MM.1S (cell line): Measurements from ENCODE around the gene USP10.

Experiments used
- DNase-seq: peaks from one replicate; pipeline ENCODE4 v3.0.0-alpha.2; 2015
- H2AFZ ChIP-seq: fragments of 300-600 bp; sonication (generic); 2 replicates; pipeline ENCODE4 v1.6.0; 2016; ENCODE audit warnings: antibody characterized with exemption, low read length
- H3F3A ChIP-seq: fragments of 300-600 bp; sonication (generic); 2 replicates; pipeline ENCODE4 v1.6.1; 2016; ENCODE audit warnings: mild to moderate bottlenecking, antibody characterized with exemption, low read length, moderate library complexity, mixed read lengths; ENCODE audit not compliant: insufficient read depth
- H3K27ac ChIP-seq: fragments of 300-600 bp; sonication (generic); 2 replicates; pipeline ENCODE4 v1.5.1; 2016; ENCODE audit warnings: mild to moderate bottlenecking, low read length
- H3K27me3 ChIP-seq: fragments of 300-600 bp; sonication (generic); replicated peaks from 2 replicates; pipeline ENCODE4 v1.6.0; 2016; ENCODE audit warnings: low read length; ENCODE audit not compliant: insufficient read depth
- H3K36me3 ChIP-seq: fragments of 300-600 bp; sonication (generic); replicated peaks from 2 replicates; pipeline ENCODE4 v1.6.1; 2016; ENCODE audit warnings: mild to moderate bottlenecking, low read length, mixed read lengths; ENCODE audit not compliant: insufficient read depth
- H3K4me1 ChIP-seq: fragments of 300-600 bp; sonication (generic); 2 replicates; pipeline ENCODE4 v1.6.1; 2016; ENCODE audit warnings: low read length, mixed read lengths
- H3K4me2 ChIP-seq: fragments of 300-600 bp; sonication (generic); 2 replicates; pipeline ENCODE4 v1.6.0; 2016; ENCODE audit warnings: low read depth, low read length
- H3K4me3 ChIP-seq: fragments of 300-600 bp; sonication (generic); 2 replicates; pipeline ENCODE4 v1.5.1; 2016; ENCODE audit warnings: low read length, mixed read lengths
- H3K79me2 ChIP-seq: fragments of 300-600 bp; sonication (generic); 2 replicates; pipeline ENCODE4 v1.6.1; 2016; ENCODE audit warnings: mixed run types, low read length, mixed read lengths
- H3K9ac ChIP-seq: fragments of 300-600 bp; sonication (generic); 2 replicates; pipeline ENCODE4 v1.6.1; 2016; ENCODE audit warnings: low read length, mixed read lengths
- H3K9me2 ChIP-seq: fragments of 300-600 bp; sonication (generic); replicated peaks from 2 replicates; pipeline ENCODE4 v1.6.1; 2016; ENCODE audit warnings: mild to moderate bottlenecking, low read length, mixed read lengths; ENCODE audit not compliant: insufficient read depth
- H3K9me3 ChIP-seq: fragments of 300-600 bp; sonication (generic); replicated peaks from 2 replicates; pipeline ENCODE4 v1.6.1; 2016; ENCODE audit warnings: mild to moderate bottlenecking, low read length, mixed read lengths; ENCODE audit not compliant: insufficient read depth
- H4K20me1 ChIP-seq: fragments of 300-600 bp; sonication (generic); 2 replicates; pipeline ENCODE4 v1.6.1; 2016; ENCODE audit warnings: mild to moderate bottlenecking, low read length, moderate library complexity, mixed read lengths; ENCODE audit not compliant: insufficient read depth
- EZH2 ChIP-seq: fragments of 300-600 bp; sonication (generic); optimal IDR thresholded peaks from 2 replicates; pipeline ENCODE3; 2017; ENCODE audit warnings: low read depth, mild to moderate bottlenecking, antibody characterized with exemption, low read length, mixed read lengths
- EZH2phosphoT487 ChIP-seq: fragments of 300-600 bp; sonication (generic); IDR thresholded peaks from 2 replicates; pipeline ENCODE4 v1.6.1; 2018; ENCODE audit warnings: antibody characterized with exemption, low read length
- TF ChIP-seq, protein P1 (sequence below): fragments of 300-600 bp; sonication (generic); IDR thresholded peaks from 2 replicates; pipeline ENCODE4 v1.5.1; 2016; ENCODE audit warnings: antibody characterized with exemption, low read length, mixed read lengths

USP10 gene

DNA sequence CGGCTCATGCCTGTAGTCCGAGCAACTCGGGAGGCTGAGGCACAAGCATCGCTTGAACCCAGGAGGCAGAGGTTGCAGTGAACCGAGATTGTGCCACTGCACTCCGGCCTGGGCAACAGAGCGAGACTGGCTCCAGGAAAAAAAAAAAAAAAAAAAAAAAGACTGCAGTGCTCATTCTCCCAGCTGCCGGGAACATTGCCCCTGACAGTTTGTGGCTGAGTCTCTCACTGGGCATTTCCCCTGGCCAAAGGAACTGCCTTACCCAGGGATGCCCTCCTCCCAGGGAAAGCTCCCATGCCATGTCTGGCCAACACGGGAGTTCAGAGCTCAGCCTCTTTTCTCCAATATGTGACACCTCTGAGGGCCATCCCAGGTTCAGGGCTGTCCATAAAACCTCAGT is 21.3 kb upstream of the USP10 start:
- H3K4me3 ChIP-seq: no peak overlapping the region
- no peaks in the 10 kb centered on the region for H3F3A ChIP-seq
- no peak overlapping the region for H3K4me2 ChIP-seq
- DNase-seq: no peak
- H2AFZ ChIP-seq: no peak overlapping the region
- no peak overlapping the region for H3K27ac ChIP-seq
- no peaks in the 10 kb centered on the region for H3K27me3 ChIP-seq
- no peaks in the 10 kb centered on the region for H3K9me3 ChIP-seq
- TF ChIP-seq, protein P1, sequence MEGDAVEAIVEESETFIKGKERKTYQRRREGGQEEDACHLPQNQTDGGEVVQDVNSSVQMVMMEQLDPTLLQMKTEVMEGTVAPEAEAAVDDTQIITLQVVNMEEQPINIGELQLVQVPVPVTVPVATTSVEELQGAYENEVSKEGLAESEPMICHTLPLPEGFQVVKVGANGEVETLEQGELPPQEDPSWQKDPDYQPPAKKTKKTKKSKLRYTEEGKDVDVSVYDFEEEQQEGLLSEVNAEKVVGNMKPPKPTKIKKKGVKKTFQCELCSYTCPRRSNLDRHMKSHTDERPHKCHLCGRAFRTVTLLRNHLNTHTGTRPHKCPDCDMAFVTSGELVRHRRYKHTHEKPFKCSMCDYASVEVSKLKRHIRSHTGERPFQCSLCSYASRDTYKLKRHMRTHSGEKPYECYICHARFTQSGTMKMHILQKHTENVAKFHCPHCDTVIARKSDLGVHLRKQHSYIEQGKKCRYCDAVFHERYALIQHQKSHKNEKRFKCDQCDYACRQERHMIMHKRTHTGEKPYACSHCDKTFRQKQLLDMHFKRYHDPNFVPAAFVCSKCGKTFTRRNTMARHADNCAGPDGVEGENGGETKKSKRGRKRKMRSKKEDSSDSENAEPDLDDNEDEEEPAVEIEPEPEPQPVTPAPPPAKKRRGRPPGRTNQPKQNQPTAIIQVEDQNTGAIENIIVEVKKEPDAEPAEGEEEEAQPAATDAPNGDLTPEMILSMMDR: no peak
- no peak for TF ChIP-seq EZH2phosphoT487
- no peak for TF ChIP-seq EZH2
- H4K20me1 ChIP-seq: no peaks in the 10 kb centered on the region
- H3K9ac ChIP-seq: no peak overlapping the region
- no peaks in the 10 kb centered on the region for H3K4me1 ChIP-seq
- no peaks in the 10 kb centered on the region for H3K36me3 ChIP-seq
- H3K9me2 ChIP-seq: no peaks in the 10 kb centered on the region
- no peaks in the 10 kb centered on the region for H3K79me2 ChIP-seq

DNA sequence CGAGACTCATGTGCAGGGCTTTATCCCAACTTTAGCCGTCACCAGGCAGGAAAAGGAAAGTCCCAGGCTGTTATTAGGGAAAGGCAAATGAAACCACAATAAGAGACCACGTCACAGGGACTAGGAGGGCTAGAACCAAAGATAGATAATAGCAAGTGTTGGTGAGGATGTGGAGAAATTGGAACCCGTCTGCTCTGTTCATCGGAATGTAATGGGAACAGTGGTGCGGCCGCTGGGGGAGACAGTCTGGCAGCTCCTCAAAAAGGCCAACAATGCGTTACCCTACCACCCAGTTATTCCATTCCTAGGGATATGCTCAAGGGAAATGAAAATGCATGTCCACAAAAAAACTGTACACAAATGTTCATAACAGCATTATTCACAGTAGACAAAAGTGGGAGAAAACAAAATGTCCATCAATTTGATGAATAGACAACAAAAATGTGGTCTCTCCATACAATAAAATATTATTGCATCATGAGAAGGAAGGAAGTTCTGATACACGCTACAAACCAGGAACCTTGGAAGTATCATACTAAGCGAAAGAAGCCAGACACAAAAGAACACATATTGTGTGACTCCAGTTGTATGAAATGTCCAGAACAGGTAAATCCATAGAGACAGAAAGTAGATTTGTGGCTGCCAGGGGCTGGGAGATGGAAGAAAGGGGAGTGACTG is 19.5 kb upstream of the USP10 start:
- H4K20me1 ChIP-seq: no peaks in the 10 kb centered on the region
- H3K9me3 ChIP-seq: no peaks in the 10 kb centered on the region
- DNase-seq: no peak
- no peaks in the 10 kb centered on the region for H3F3A ChIP-seq
- H3K36me3 ChIP-seq: no peaks in the 10 kb centered on the region
- no peak overlapping the region for H3K9ac ChIP-seq
- no peak overlapping the region for H2AFZ ChIP-seq
- H3K27me3 ChIP-seq: no peaks in the 10 kb centered on the region
- no peaks in the 10 kb centered on the region for H3K4me1 ChIP-seq
- no peak overlapping the region for H3K4me3 ChIP-seq
- no peak overlapping the region for H3K4me2 ChIP-seq
- no peaks in the 10 kb centered on the region for H3K79me2 ChIP-seq
- no peak overlapping the region for H3K27ac ChIP-seq
- TF ChIP-seq, protein P1: no peak
- TF ChIP-seq EZH2phosphoT487: no peak
- no peak for TF ChIP-seq EZH2
- no peaks in the 10 kb centered on the region for H3K9me2 ChIP-seq

DNA sequence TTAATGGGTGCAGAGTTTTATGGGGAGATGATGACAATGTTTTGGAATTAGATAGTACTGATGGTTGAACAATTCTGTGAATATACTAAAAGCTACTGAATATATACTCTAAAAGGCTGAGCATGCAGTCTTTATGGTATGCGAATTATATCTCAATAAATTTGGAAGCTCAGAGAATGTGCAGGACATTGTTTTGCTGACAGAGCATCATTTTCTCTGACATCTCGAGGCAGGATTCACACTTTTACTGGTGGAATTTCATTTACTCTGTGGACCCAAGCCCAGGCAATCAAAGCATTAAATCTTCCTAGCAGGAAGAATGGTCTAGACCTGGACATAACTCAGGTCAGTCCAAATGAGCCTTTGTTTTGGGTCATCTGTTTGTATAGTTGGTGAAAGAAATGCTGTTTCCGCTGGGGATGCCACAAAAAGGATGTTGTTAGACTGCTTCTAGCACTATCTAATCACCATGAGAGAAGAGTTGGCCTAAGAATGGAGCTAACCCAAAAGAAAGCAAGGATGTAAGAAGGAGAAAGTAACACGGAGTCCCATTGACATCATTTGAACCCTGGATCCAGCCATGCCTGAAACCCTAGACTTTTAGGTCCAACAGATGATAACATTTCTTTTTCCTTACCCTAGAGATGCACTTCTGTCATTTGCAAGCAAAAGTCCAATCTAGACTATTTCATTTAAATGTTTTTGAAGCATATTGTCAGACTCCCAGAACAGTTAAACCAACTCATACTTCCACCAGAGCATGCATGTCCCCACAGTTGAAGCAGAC is 18.8 kb upstream of the USP10 start:
- H3K4me3 ChIP-seq: no peak overlapping the region

More for the DNA sequence above, 18.8 kb upstream of the USP10 start:
- Histone ChIP-seq H3K9me2 (no peaks in the 10 kb centered on the region), H3K36me3 (no peaks in the 10 kb centered on the region), H3K9ac (no peak overlapping the region), H3F3A (no peaks in the 10 kb centered on the region), H3K4me1 (no peaks in the 10 kb centered on the region), H3K27me3 (no peaks in the 10 kb centered on the region), H2AFZ (no peak overlapping the region), H3K4me2 (no peak overlapping the region), H3K9me3 (no peaks in the 10 kb centered on the region), H3K79me2 (no peaks in the 10 kb centered on the region), H4K20me1 (no peaks in the 10 kb centered on the region), H3K27ac (no peak overlapping the region)
- no peak for DNase-seq
- TF ChIP-seq, protein P1: no peak
- TF ChIP-seq EZH2phosphoT487 (no peak), EZH2 (no peak)
